IMR-90 (cell line): Measurements from ENCODE around the gene TNRC6B. TPM values are rescaled to one million over a fixed set of nuclear protein-coding genes. Genes with fewer than 3 reads are reported as not detected.

Experiments
- ATAC-seq: fragments of 200-7000 bp; cut with Tn5 transposase; 2 replicates; pipeline ENCODE4 v1.9.1; 2020; ENCODE audit warnings: low read depth, mild to moderate bottlenecking, moderate library complexity
- BruUV-seq: library from RNA; stranded (reverse); fragments of 400-500 nt; replicated peaks from 2 replicates; lab custom pipeline; 2021; lab: Mats Ljungman, UMichigan
- CTCF ChIA-PET: fragments of 300-600 bp; formaldehyde crosslinking; extraction: SDS; loops from one replicate; lab custom pipeline; 2021; ENCODE audit warnings: antibody characterized with exemption; lab: Yijun Ruan, JAX
- POLR2A ChIA-PET: fragments of 300-600 bp; sonication (Branson Sonifier 250); formaldehyde crosslinking; loops from one replicate; lab custom pipeline; 2022; ENCODE audit warnings: antibody characterized with exemption; ENCODE audit not compliant: unreplicated experiment; lab: Charles Lee
- DNase-seq: peaks from one replicate; pipeline ENCODE4 v3.0.0; 2013
- H2AFZ ChIP-seq: replicated peaks from 2 replicates; pipeline ENCODE3; 2013; ENCODE audit warnings: low read length, mild to moderate bottlenecking; ENCODE audit not compliant: poor library complexity
- H2AK5ac ChIP-seq: 2 replicates; pipeline ENCODE4 v1.6.1; 2013; ENCODE audit warnings: low read depth, low read length, inconsistent platforms
- H2AK9ac ChIP-seq: replicated peaks from 2 replicates; pipeline ENCODE3; 2013; ENCODE audit warnings: mild to moderate bottlenecking, low read depth, low read length, moderate library complexity; ENCODE audit not compliant: poor library complexity
- H2BK120ac ChIP-seq: 2 replicates; pipeline ENCODE4 v1.6.1; 2013; ENCODE audit warnings: low read depth, low read length, inconsistent platforms
- H2BK15ac ChIP-seq: 3 replicates; pipeline ENCODE4 v1.6.1; 2013; ENCODE audit warnings: low read depth, low read length, inconsistent platforms
- H2BK20ac ChIP-seq: 2 replicates; pipeline ENCODE4 v1.6.1; 2013; ENCODE audit warnings: low read depth, mild to moderate bottlenecking, inconsistent platforms, low read length, moderate library complexity
- H2BK5ac ChIP-seq: 2 replicates; pipeline ENCODE4 v1.6.1; 2013; ENCODE audit warnings: mild to moderate bottlenecking, low read depth, low read length, inconsistent platforms; ENCODE audit not compliant: poor library complexity, severe bottlenecking
- H3K14ac ChIP-seq: replicated peaks from 2 replicates; pipeline ENCODE4 v1.6.1; 2013; ENCODE audit warnings: low read depth, low read length, inconsistent platforms
- H3K18ac ChIP-seq: 2 replicates; pipeline ENCODE4 v1.6.1; 2013; ENCODE audit warnings: low read depth, low read length, control low read depth
- H3K23ac ChIP-seq: 2 replicates; pipeline ENCODE4 v1.6.1; 2013; ENCODE audit warnings: low read depth, low read length, inconsistent platforms
- H3K27ac ChIP-seq: 2 replicates; pipeline ENCODE4 v1.5.1; 2013; ENCODE audit warnings: mild to moderate bottlenecking, control low read depth, low read length; ENCODE audit not compliant: insufficient read depth
- H3K27me3 ChIP-seq: 2 replicates; pipeline ENCODE4 v1.6.1; 2013; ENCODE audit warnings: low read length; ENCODE audit not compliant: control insufficient read depth, insufficient read depth
- H3K36me3 ChIP-seq: 2 replicates; pipeline ENCODE4 v1.6.1; 2013; ENCODE audit warnings: low read length, mixed read lengths; ENCODE audit not compliant: control insufficient read depth, insufficient read depth
- H3K4ac ChIP-seq: 2 replicates; pipeline ENCODE4 v1.6.1; 2013; ENCODE audit warnings: low read depth, low read length, inconsistent platforms
- H3K4me1 ChIP-seq: 2 replicates; pipeline ENCODE4 v1.6.1; 2013; ENCODE audit warnings: low read length, mixed read lengths; ENCODE audit not compliant: control insufficient read depth, insufficient read depth
- H3K4me2 ChIP-seq: 2 replicates; pipeline ENCODE4 v1.6.1; 2013; ENCODE audit warnings: low read depth, mild to moderate bottlenecking, control low read depth, low read length, moderate library complexity
- H3K4me3 ChIP-seq: 2 replicates; pipeline ENCODE4 v1.5.1; 2013; ENCODE audit warnings: low read depth, mild to moderate bottlenecking, control low read depth, low read length, moderate library complexity; ENCODE audit not compliant: insufficient read depth
- H3K56ac ChIP-seq: 2 replicates; pipeline ENCODE4 v1.6.1; 2013; ENCODE audit warnings: low read length, inconsistent platforms; ENCODE audit not compliant: insufficient read depth; ENCODE audit errors: extremely low read depth
- H3K79me1 ChIP-seq, 2 experiments: 2 replicates each; pipeline ENCODE4 v1.6.1; 2013; ENCODE audit warnings: low read length in 2 of 2, inconsistent platforms in 1 of 2, low read depth in 1 of 2
- H3K9ac ChIP-seq: 2 replicates; pipeline ENCODE4 v1.6.1; 2013; ENCODE audit warnings: low read depth, low read length, control low read depth
- H3K9me1 ChIP-seq: 2 replicates; pipeline ENCODE4 v1.6.1; 2013; ENCODE audit warnings: low read length, inconsistent platforms; ENCODE audit not compliant: insufficient read depth
- H3K9me3 ChIP-seq: 2 replicates; pipeline ENCODE4 v1.6.1; 2013; ENCODE audit warnings: low read length; ENCODE audit not compliant: control insufficient read depth, insufficient read depth
- H4K20me1 ChIP-seq: 2 replicates; pipeline ENCODE4 v1.6.1; 2013; ENCODE audit warnings: low read length, inconsistent platforms; ENCODE audit not compliant: insufficient read depth
- H4K5ac ChIP-seq: 2 replicates; pipeline ENCODE4 v1.6.1; 2013; ENCODE audit warnings: mild to moderate bottlenecking, low read depth, low read length, control low read depth
- H4K8ac ChIP-seq, 2 experiments: 2 replicates each; pipeline ENCODE4 v1.6.1; 2013; ENCODE audit warnings: low read depth in 2 of 2, low read length in 2 of 2, control low read depth in 1 of 2, inconsistent platforms in 1 of 2
- H4K91ac ChIP-seq: 2 replicates; pipeline ENCODE4 v1.6.1; 2013; ENCODE audit warnings: low read depth, low read length, inconsistent platforms; ENCODE audit not compliant: insufficient read depth
- POLR2A ChIP-seq: IDR thresholded peaks from 2 replicates; pipeline ENCODE4 v1.6.1; 2012; ENCODE audit warnings: mild to moderate bottlenecking, low read depth, low read length
- RFX5 ChIP-seq: IDR thresholded peaks from 2 replicates; pipeline ENCODE4 v1.8.0; 2012; ENCODE audit warnings: low read depth, mild to moderate bottlenecking, low read length, moderate library complexity
- WGBS, 2 experiments: methylation state at CpG; one replicate each; pipeline versions ENCODE4 v1.1.5 to v1.1.7; 2013; ENCODE audit warnings: missing lambda C conversion rate in 2 of 2; ENCODE audit not compliant: insufficient read length in 1 of 2; ENCODE audit errors: extremely low coverage in 2 of 2; 5-methylcytosine and 5-hydroxymethylcytosine counted together
- dilution Hi-C: fragments of 300-500 bp; cut with HindIII; formaldehyde crosslinking; loops from one replicate; pipeline ENCODE4 v1.14.3; 2018; ENCODE audit warnings: low sequenced_read_pairs; ENCODE audit not compliant: unreplicated experiment
- in situ Hi-C: fragments of 300-500 bp; cut with MboI; formaldehyde crosslinking; loops from 3 replicates; pipeline ENCODE4 v1.14.3; 2019; ENCODE audit warnings: low sequenced_read_pairs, inconsistent platforms, mixed read lengths
- intact Hi-C: fragments of 100-400 bp; cut with micrococcal nuclease; formaldehyde crosslinking; loops from 2 replicates; pipeline ENCODE4 v1.10.0; 2022
- polyA plus RNA-seq, 3 experiments: library from polyadenylated mRNA; depleted of rRNA; stranded (reverse); fragments of >200 nt; gene quantifications; 2 replicates each; pipeline ENCODE4 v1.2.3, GENCODE V29; 2012; ENCODE audit warnings: low replicate concordance in 1 of 3
- total RNA-seq: library from RNA; depleted of rRNA; stranded (reverse); fragments of >200 nt; gene quantifications from 2 replicates; pipeline ENCODE4 v1.2.3, GENCODE V29; 2012

TNRC6B gene
- total and polyA plus RNA-seq, 2 of the 4 experiments (the other 2 are of a cell fraction), result 3.9 to 17.0 TPM

GRCh38 chr22:40240160-40240559, 62.4 kb downstream of the TNRC6B start:
- Histone ChIP-seq H2AFZ (no peak overlapping the region), H3K27me3 (no peaks in the 10 kb centered on the region), H3K4me2 (no peak overlapping the region), H4K5ac (no peak overlapping the region), H3K23ac (no peak overlapping the region; the same call in 1 of the 2 replicates), H2BK15ac (no peak overlapping the region), H4K20me1 (peaks cover 38% of the 10 kb centered on the region), H4K8ac (no peak overlapping the region; a peak in 1 of 4 replicates), H2BK120ac (no peak overlapping the region), H3K79me1 (peaks cover 49 to 74% of the 10 kb centered on the region in 2 experiments), H4K91ac (no peak overlapping the region), H3K18ac (no peak overlapping the region), H3K36me3 (0 out of 2 replicates have a peak, but pooled peaks cover 3% of the 10 kb centered on the region), H3K4me3 (no peak overlapping the region), H3K9ac (no peak overlapping the region), H2BK5ac (no peak overlapping the region), H2BK20ac (no peak overlapping the region), H3K14ac (no peak overlapping the region), H3K4ac (no peak overlapping the region), H3K9me3 (no peaks in the 10 kb centered on the region), H2AK9ac (no peak overlapping the region), H3K4me1 (peaks cover 14% of the 10 kb centered on the region), H3K56ac (no peak overlapping the region), H3K27ac (no peak overlapping the region), H2AK5ac (peak overlapping the region; percentile 12; the same call in 1 of the 2 replicates), H3K9me1 (peaks cover 34% of the 10 kb centered on the region)
- intact Hi-C loops (no loop called here), in situ Hi-C loops (no loop called here), dilution Hi-C loops (no loop called here)
- CTCF ChIA-PET, result no interaction called here
- no TSS peak for BruUV-seq
- ATAC-seq (no peak), DNase-seq (no peak)
- POLR2A ChIA-PET, result no interaction called here
- no CpG with 5 or more reads among the region's 3 CpGs for WGBS, 2 experiments
- TF ChIP-seq POLR2A (no peak), RFX5 (no peak)
